ENCODE results near the gene NPPA. TPM values are rescaled to one million over a fixed set of nuclear protein-coding genes. Genes with fewer than 3 reads are reported as not detected.

Gene NPPA
- total RNA-seq, 1 donor from 2014 or later: 8.4 TPM

GRCh38 chr1:11878081-11878890 is 30.7 kb upstream of the NPPA start:
- Histone ChIP-seq H3K9me3 (no peaks in the 10 kb centered on the region), H3K4me1 (peaks cover 10% of the 10 kb centered on the region), H3K36me3 (no peaks in the 10 kb centered on the region), H3K4me3 (no peak overlapping the region), H3K27me3 (no peaks in the 10 kb centered on the region), H3K27ac (no peak overlapping the region)
- DNase-seq (no peak), ATAC-seq (no peak)
- intact Hi-C loops (cut with DNase I): no loop called here
- TF ChIP-seq CTCF (IDR thresholded peaks at IDR 0.05): no peak

GRCh38 chr1:11877074-11877473 is 29.5 kb upstream of the NPPA start:
- intact Hi-C loops (cut with DNase I): no loop called here
- no peaks in the 10 kb centered on the region for H3K27me3 ChIP-seq
- DNase-seq (no peak), ATAC-seq (no peak)
- no peaks in the 10 kb centered on the region for H3K9me3 ChIP-seq
- TF ChIP-seq CTCF (IDR thresholded peaks at IDR 0.05): no peak
- no peak overlapping the region for H3K4me3 ChIP-seq
- no peaks in the 10 kb centered on the region for H3K36me3 ChIP-seq
- H3K27ac ChIP-seq: no peak overlapping the region
- H3K4me1 ChIP-seq: peaks cover 6% of the 10 kb centered on the region

GRCh38 chr1:11875094-11875493 is 27.5 kb upstream of the NPPA start:
- no peaks in the 10 kb centered on the region for H3K27me3 ChIP-seq
- H3K4me1 ChIP-seq: peaks cover 6% of the 10 kb centered on the region
- ATAC-seq (no peak), DNase-seq (no peak)
- no peak overlapping the region for H3K4me3 ChIP-seq
- intact Hi-C loops (cut with DNase I): no loop called here
- H3K36me3 ChIP-seq: no peaks in the 10 kb centered on the region
- no peak for TF ChIP-seq CTCF (IDR thresholded peaks at IDR 0.05)
- H3K27ac ChIP-seq: no peak overlapping the region
- no peaks in the 10 kb centered on the region for H3K9me3 ChIP-seq

GRCh38 chr1:11874624-11875023 is 27.0 kb upstream of the NPPA start:
- ATAC-seq: no peak
- H3K27ac ChIP-seq: no peak overlapping the region
- peaks cover 6% of the 10 kb centered on the region for H3K4me1 ChIP-seq
- intact Hi-C loops (cut with DNase I): no loop called here
- H3K9me3 ChIP-seq: no peaks in the 10 kb centered on the region
- no peaks in the 10 kb centered on the region for H3K36me3 ChIP-seq
- H3K4me3 ChIP-seq: no peak overlapping the region
- peaks cover 5% of the 10 kb centered on the region for H3K27me3 ChIP-seq
- DNase-seq: no peak
- TF ChIP-seq CTCF (IDR thresholded peaks at IDR 0.05): no peak

- intact Hi-C loops (cut with DNase I): no loop called here
- H3K36me3 ChIP-seq: no peaks in the 10 kb centered on the region
- no peak for TF ChIP-seq CTCF (IDR thresholded peaks at IDR 0.05)
- no peaks in the 10 kb centered on the region for H3K9me3 ChIP-seq
- ATAC-seq (peak; percentile 23), DNase-seq (no peak)
- no peak overlapping the region for H3K4me3 ChIP-seq
- no peak overlapping the region for H3K27ac ChIP-seq
- peaks cover 6% of the 10 kb centered on the region for H3K4me1 ChIP-seq
- H3K27me3 ChIP-seq: peaks cover 9% of the 10 kb centered on the region
These were observed 26.6 kb upstream of the NPPA start for GRCh38 chr1:11874258-11874562.

All from upper lobe of right lung (tissue), 1 donor.